Large intestine (tissue), 3 donors: ENCODE data around the gene ACTG2. TPM values are rescaled to one million over a fixed set of nuclear protein-coding genes. Genes with fewer than 3 reads are reported as not detected.

Source experiments
- DNase-seq, 2 donors: peaks; one replicate each; pipeline versions ENCODE4 v3.0.0 to v3.0.0-alpha.2; 2013
- H3K27ac ChIP-seq: one replicate; pipeline ENCODE4 v1.5.1; 2013; ENCODE audit warnings: low read length
- H3K27me3 ChIP-seq: 2 replicates; pipeline ENCODE4 v1.6.1; 2013; ENCODE audit warnings: low read length; ENCODE audit not compliant: control insufficient read depth, insufficient read depth
- H3K36me3 ChIP-seq: 2 replicates; pipeline ENCODE4 v1.6.1; 2013; ENCODE audit warnings: low read length; ENCODE audit not compliant: control insufficient read depth, insufficient read depth
- H3K4me1 ChIP-seq: one replicate; pipeline ENCODE4 v1.6.1; 2013; ENCODE audit warnings: low read length; ENCODE audit not compliant: control insufficient read depth, insufficient read depth
- H3K4me3 ChIP-seq: one replicate; pipeline ENCODE4 v1.5.1; 2013; ENCODE audit warnings: low read length
- H3K9me3 ChIP-seq: one replicate; pipeline ENCODE4 v1.6.1; 2013; ENCODE audit warnings: mild to moderate bottlenecking, low read depth, low read length, moderate library complexity; ENCODE audit not compliant: control insufficient read depth
- WGBS: methylation state at CpG from one replicate; pipeline ENCODE4 v1.1.5; 2013; ENCODE audit warnings: low lambda C conversion rate; ENCODE audit not compliant: insufficient coverage; 5-methylcytosine and 5-hydroxymethylcytosine counted together
- polyA plus RNA-seq: library from polyadenylated mRNA; unstranded; fragments of 120-200 nt; gene quantifications from one replicate; pipeline ENCODE4 v1.2.1, GENCODE V29; 2013

The ACTG2 gene
- polyA plus RNA-seq, 1 donor, result 913 TPM

- H3K27ac ChIP-seq, result no peak overlapping the region
Observed at GRCh38 chr2:73911548-73912208, 18.9 kb downstream of the ACTG2 start.

GRCh38 chr2:73913414-73914054 is 20.7 kb downstream of the ACTG2 start:
- no peak overlapping the region for H3K4me3 ChIP-seq
- H3K4me1 ChIP-seq, result no peaks in the 10 kb centered on the region
- no peaks in the 10 kb centered on the region for H3K27me3 ChIP-seq
- WGBS, result 100% methylated on average over 1 of the region's 8 CpGs
- H3K36me3 ChIP-seq, result peaks cover 2% of the 10 kb centered on the region
- H3K27ac ChIP-seq, result no peak overlapping the region
- no peak for DNase-seq
- no peaks in the 10 kb centered on the region for H3K9me3 ChIP-seq

More at GRCh38 chr2:73911548-73912208, 18.9 kb downstream of the ACTG2 start:
- WGBS, result 79% methylated on average over 2 of the region's 8 CpGs
- DNase-seq, result no peak
- no peaks in the 10 kb centered on the region for H3K4me1 ChIP-seq
- no peak overlapping the region for H3K4me3 ChIP-seq
- peaks cover 2% of the 10 kb centered on the region for H3K36me3 ChIP-seq
- H3K9me3 ChIP-seq, result no peaks in the 10 kb centered on the region
- no peaks in the 10 kb centered on the region for H3K27me3 ChIP-seq

- Histone ChIP-seq H3K27ac (no peak overlapping the region), H3K4me3 (no peak overlapping the region), H3K4me1 (no peaks in the 10 kb centered on the region), H3K9me3 (no peaks in the 10 kb centered on the region), H3K36me3 (peaks cover 2% of the 10 kb centered on the region), H3K27me3 (no peaks in the 10 kb centered on the region)
- DNase-seq, result no peak
- 44% methylated on average over 1 of the region's 4 CpGs for WGBS
Observed at GRCh38 chr2:73914667-73915066, 21.9 kb downstream of the ACTG2 start.

- Histone ChIP-seq H3K36me3 (peaks cover 2% of the 10 kb centered on the region), H3K27me3 (no peaks in the 10 kb centered on the region), H3K9me3 (no peaks in the 10 kb centered on the region), H3K4me1 (no peaks in the 10 kb centered on the region), H3K27ac (no peak overlapping the region), H3K4me3 (no peak overlapping the region)
- no peak for DNase-seq
- WGBS, result 87% methylated on average over 3 of the region's 5 CpGs
Observed at GRCh38 chr2:73915437-73915993, 22.7 kb downstream of the ACTG2 start.

GRCh38 chr2:73916666-73917065 is 23.9 kb downstream of the ACTG2 start:
- no peak for DNase-seq
- no peaks in the 10 kb centered on the region for H3K4me1 ChIP-seq
- peaks cover 2% of the 10 kb centered on the region for H3K36me3 ChIP-seq
- H3K4me3 ChIP-seq, result no peak overlapping the region
- H3K27me3 ChIP-seq, result no peaks in the 10 kb centered on the region
- H3K27ac ChIP-seq, result no peak overlapping the region
- WGBS, result no CpG with 5 or more reads among the region's 2 CpGs
- no peaks in the 10 kb centered on the region for H3K9me3 ChIP-seq

- WGBS, result 0% methylated on average over 1 of the region's 2 CpGs
- no peak overlapping the region for H3K4me3 ChIP-seq
- H3K27ac ChIP-seq, result no peak overlapping the region
- H3K4me1 ChIP-seq, result no peaks in the 10 kb centered on the region
- no peak for DNase-seq
- no peaks in the 10 kb centered on the region for H3K27me3 ChIP-seq
- no peaks in the 10 kb centered on the region for H3K9me3 ChIP-seq
- H3K36me3 ChIP-seq, result peaks cover 2% of the 10 kb centered on the region
Observed at GRCh38 chr2:73917296-73917695, 24.5 kb downstream of the ACTG2 start.

- Histone ChIP-seq H3K27ac (no peak overlapping the region), H3K4me3 (no peak overlapping the region), H3K36me3 (peaks cover 2% of the 10 kb centered on the region), H3K9me3 (no peaks in the 10 kb centered on the region), H3K27me3 (no peaks in the 10 kb centered on the region), H3K4me1 (no peaks in the 10 kb centered on the region)
- WGBS, result 100% methylated on average over 1 of the region's 4 CpGs
- no peak for DNase-seq
Observed at GRCh38 chr2:73917696-73918207, 24.9 kb downstream of the ACTG2 start.

- Histone ChIP-seq H3K27me3 (no peaks in the 10 kb centered on the region), H3K4me3 (no peak overlapping the region), H3K27ac (no peak overlapping the region), H3K36me3 (peaks cover 2% of the 10 kb centered on the region), H3K9me3 (no peaks in the 10 kb centered on the region), H3K4me1 (no peaks in the 10 kb centered on the region)
- WGBS, result no CpG with 5 or more reads among the region's 3 CpGs
- no peak for DNase-seq
Observed at GRCh38 chr2:73918856-73919255, 26.0 kb downstream of the ACTG2 start.

GRCh38 chr2:73919596-73920228 is 26.9 kb downstream of the ACTG2 start:
- Histone ChIP-seq H3K27me3 (no peaks in the 10 kb centered on the region), H3K4me1 (no peaks in the 10 kb centered on the region), H3K4me3 (no peak overlapping the region), H3K27ac (no peak overlapping the region), H3K9me3 (no peaks in the 10 kb centered on the region), H3K36me3 (no peaks in the 10 kb centered on the region)
- no peak for DNase-seq
- WGBS, result no CpG with 5 or more reads among the region's 7 CpGs
